ENCODE data around the gene CIBAR2. TPM values are rescaled to one million over a fixed set of nuclear protein-coding genes. Genes with fewer than 3 reads are reported as not detected.

CIBAR2 gene
- total RNA-seq, 2 experiments from 2014 or later = not detected

DNA sequence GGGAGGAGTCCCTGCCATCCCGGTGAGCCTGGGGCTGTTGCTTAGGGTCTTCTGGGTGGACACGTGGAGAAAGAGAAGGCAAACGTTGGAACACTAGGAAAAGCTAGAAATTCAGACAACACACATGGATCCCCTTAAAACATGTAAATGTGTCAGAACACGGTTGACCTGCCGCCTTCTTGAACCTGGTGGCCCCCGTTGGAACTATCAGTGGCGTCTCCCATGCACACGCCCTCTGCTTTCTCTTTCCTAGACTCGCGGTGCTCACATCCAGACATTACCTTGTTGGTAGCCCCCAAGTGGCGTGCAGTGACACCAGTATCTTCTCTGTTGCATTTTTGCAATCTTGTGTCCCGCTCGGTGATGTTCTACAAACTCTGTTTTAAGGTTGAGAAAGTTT, 18.6 kb downstream of the CIBAR2 start:
- DNase-seq (no peak), ATAC-seq (no peak)
- no peak overlapping the region for H3K4me3 Mint-ChIP-seq
- no peaks in the 10 kb centered on the region for H3K9me3 Mint-ChIP-seq
- ChIA-PET CTCF (no interaction called here), POLR2A (interaction anchor here (0.8 kb wide), 1 partner anchor 15 kb away, joined by 3 read pairs; no protein-coding TSS in a partner anchor)
- no peak overlapping the region for H3K27ac Mint-ChIP-seq
- no peaks in the 10 kb centered on the region for H3K36me3 Mint-ChIP-seq (ENCODE audit: low read depth)
- H3K27me3 Mint-ChIP-seq = no peaks in the 10 kb centered on the region
- H3K4me1 Mint-ChIP-seq (ENCODE audit: low read depth) = peaks cover 14% of the 10 kb centered on the region
- TF ChIP-seq, protein P1, sequence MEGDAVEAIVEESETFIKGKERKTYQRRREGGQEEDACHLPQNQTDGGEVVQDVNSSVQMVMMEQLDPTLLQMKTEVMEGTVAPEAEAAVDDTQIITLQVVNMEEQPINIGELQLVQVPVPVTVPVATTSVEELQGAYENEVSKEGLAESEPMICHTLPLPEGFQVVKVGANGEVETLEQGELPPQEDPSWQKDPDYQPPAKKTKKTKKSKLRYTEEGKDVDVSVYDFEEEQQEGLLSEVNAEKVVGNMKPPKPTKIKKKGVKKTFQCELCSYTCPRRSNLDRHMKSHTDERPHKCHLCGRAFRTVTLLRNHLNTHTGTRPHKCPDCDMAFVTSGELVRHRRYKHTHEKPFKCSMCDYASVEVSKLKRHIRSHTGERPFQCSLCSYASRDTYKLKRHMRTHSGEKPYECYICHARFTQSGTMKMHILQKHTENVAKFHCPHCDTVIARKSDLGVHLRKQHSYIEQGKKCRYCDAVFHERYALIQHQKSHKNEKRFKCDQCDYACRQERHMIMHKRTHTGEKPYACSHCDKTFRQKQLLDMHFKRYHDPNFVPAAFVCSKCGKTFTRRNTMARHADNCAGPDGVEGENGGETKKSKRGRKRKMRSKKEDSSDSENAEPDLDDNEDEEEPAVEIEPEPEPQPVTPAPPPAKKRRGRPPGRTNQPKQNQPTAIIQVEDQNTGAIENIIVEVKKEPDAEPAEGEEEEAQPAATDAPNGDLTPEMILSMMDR (IDR thresholded peaks at IDR 0.05) = no peak
- intact Hi-C loops (cut with micrococcal nuclease) = no loop called here

DNA sequence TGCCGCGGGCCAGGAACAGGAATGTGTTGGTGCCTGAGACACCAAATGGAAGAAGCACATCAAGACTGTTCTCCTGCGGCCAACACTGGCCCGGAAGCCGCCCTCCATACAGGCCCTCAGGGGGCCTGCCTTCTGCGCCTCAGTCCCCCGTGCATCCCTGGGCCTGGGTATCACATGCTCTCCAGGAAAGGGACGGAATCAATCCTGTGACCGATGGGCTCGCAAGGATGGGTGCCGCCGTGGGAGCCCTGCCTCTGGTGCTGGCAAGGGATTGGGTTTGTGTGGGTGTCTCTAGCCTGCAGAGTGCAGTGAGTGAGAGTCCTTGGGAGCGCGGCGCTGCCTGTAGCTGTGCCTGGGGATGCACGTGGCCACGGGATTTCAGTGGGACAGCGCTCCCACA, 19.4 kb downstream of the CIBAR2 start:
- peaks cover 14% of the 10 kb centered on the region for H3K4me1 Mint-ChIP-seq (ENCODE audit: low read depth)
- H3K27me3 Mint-ChIP-seq = no peaks in the 10 kb centered on the region
- H3K27ac Mint-ChIP-seq = no peak overlapping the region
- DNase-seq (no peak), ATAC-seq (no peak)
- intact Hi-C loops (cut with micrococcal nuclease) = no loop called here
- CTCF ChIA-PET = no interaction called here
- no peaks in the 10 kb centered on the region for H3K9me3 Mint-ChIP-seq
- TF ChIP-seq, protein P1 (IDR thresholded peaks at IDR 0.05) = no peak
- no peaks in the 10 kb centered on the region for H3K36me3 Mint-ChIP-seq (ENCODE audit: low read depth)
- no peak overlapping the region for H3K4me3 Mint-ChIP-seq
- POLR2A ChIA-PET = interaction anchor here (0.8 kb wide), 1 partner anchor 14 kb away, joined by 3 read pairs; no protein-coding TSS in a partner anchor

DNA sequence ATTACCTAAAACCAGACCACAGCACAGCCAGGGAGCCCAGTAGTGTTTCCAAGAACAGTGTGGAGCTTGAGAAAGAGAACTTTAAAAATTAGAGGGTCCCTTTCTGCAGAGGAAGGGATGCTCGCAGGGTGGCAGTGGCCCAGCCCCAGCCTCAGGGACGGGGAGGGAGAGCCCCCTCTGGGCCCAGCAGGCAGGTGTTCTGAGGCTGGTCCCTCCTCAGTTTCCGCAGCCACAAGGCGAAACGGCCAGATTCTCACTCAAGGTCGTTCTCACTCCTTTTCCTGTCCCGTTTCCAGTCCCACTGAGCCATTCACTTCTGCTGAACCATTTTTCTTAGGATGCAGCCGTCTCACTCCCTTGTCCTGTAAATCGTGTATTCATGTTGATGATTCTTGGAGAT, 20.0 kb downstream of the CIBAR2 start:
- no peaks in the 10 kb centered on the region for H3K36me3 Mint-ChIP-seq (ENCODE audit: low read depth)
- peaks cover 14% of the 10 kb centered on the region for H3K4me1 Mint-ChIP-seq (ENCODE audit: low read depth)
- H3K9me3 Mint-ChIP-seq = no peaks in the 10 kb centered on the region
- CTCF ChIA-PET = interaction anchor here (1.1 to 1.4 kb wide), 3 partner anchors 20 to 33 kb away, joined by 3 read pairs; no protein-coding TSS in a partner anchor
- intact Hi-C loops (cut with micrococcal nuclease) = no loop called here
- DNase-seq (no peak), ATAC-seq (no peak)
- TF ChIP-seq, protein P1 (IDR thresholded peaks at IDR 0.05) = no peak
- H3K27me3 Mint-ChIP-seq = no peaks in the 10 kb centered on the region
- POLR2A ChIA-PET = no interaction called here
- H3K4me3 Mint-ChIP-seq = no peak overlapping the region
- no peak overlapping the region for H3K27ac Mint-ChIP-seq

DNA sequence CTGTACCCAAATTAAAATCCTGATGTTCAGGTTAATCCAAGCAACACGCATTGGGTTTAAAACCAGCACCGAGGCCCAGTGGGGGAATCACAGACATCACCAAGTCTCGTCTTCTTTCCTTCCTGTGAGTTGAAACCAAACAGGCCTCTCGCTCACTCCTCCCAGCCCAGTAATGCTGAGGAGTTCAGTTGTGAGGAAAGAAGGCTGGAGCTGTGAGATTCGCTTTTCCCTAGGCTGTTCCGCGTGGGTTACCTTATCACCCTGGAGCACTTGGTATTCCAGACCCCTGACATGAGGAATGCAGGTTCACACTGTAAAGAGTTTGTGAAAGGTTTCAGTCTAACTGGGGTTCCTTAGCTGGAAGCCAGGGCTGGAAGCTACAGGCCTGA, 20.8 kb downstream of the CIBAR2 start:
- H3K27me3 Mint-ChIP-seq = no peaks in the 10 kb centered on the region
- TF ChIP-seq, protein P1 (IDR thresholded peaks at IDR 0.05) = no peak
- peak overlapping the region; percentile 35 for H3K27ac Mint-ChIP-seq
- no peak for DNase-seq
- H3K9me3 Mint-ChIP-seq = no peaks in the 10 kb centered on the region
- H3K4me3 Mint-ChIP-seq = no peak overlapping the region
- intact Hi-C loops (cut with micrococcal nuclease) = no loop called here
- ATAC-seq = no peak
- no peaks in the 10 kb centered on the region for H3K36me3 Mint-ChIP-seq (ENCODE audit: low read depth)
- ChIA-PET CTCF (interaction anchor here (0.7 to 1.4 kb wide), 4 partner anchors 21 to 63 kb away, joined by 3 read pairs; no protein-coding TSS in a partner anchor), POLR2A (no interaction called here)
- peaks cover 21% of the 10 kb centered on the region for H3K4me1 Mint-ChIP-seq (ENCODE audit: low read depth)

DNA sequence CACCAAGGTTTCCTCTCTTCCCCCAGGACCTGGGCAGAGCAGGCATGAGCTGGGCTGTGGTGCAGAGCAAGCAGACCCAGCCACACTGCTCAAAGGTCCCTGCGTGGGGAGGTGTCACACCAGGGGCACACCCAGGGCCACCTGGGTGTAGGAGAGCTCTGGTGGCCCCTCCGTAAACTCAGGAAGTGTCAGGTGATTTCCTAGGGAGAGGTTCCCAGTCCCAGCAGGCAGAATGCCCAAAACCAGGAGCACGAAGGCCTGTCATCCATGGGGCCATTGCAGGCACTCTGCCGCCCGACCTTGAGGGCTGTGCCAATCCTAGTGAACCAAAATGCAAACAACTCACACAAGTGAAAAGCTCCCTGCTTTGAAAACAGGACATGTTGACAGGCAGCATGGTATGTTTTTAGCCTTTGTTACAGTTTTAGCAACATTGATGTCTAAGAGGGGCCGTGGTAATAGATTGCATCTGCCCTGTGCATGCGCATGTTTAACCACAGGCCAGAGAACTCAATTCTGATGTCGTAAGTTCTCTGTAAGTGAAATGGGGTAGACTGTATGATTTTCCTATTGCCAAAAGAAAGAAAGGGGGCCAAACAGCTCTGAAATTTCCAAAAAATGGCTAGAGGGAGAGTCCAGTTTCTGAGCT, 21.3 kb downstream of the CIBAR2 start:
- Mint-ChIP-seq H3K27me3 (no peaks in the 10 kb centered on the region), H3K27ac (peak overlapping the region; percentile 35), H3K36me3 (ENCODE audit: low read depth) (no peaks in the 10 kb centered on the region), H3K9me3 (no peaks in the 10 kb centered on the region), H3K4me1 (ENCODE audit: low read depth) (peaks cover 25% of the 10 kb centered on the region), H3K4me3 (no peak overlapping the region)
- CTCF ChIA-PET = interaction anchor here (0.7 to 1.4 kb wide), 5 partner anchors 22 to 81 kb away, joined by 3 read pairs; no protein-coding TSS in a partner anchor
- ATAC-seq (no peak), DNase-seq (no peak)
- TF ChIP-seq, protein P1 (IDR thresholded peaks at IDR 0.05) = no peak
- POLR2A ChIA-PET = no interaction called here
- intact Hi-C loops (cut with micrococcal nuclease) = no loop called here
